Endodermal cell (in vitro differentiated cells): Measurements from ENCODE around the gene TTC28. TPM values are rescaled to one million over a fixed set of nuclear protein-coding genes. Genes with fewer than 3 reads are reported as not detected.
A peak's percentile ranks its signal among the peaks of the same experiment; 100 is the strongest.

ENCODE experiments used
- DNase-seq: peaks from one replicate; pipeline ENCODE4 v3.0.0-alpha.2; 2017
- H3K27ac ChIP-seq: 2 replicates; pipeline ENCODE4 v1.5.1; 2013; ENCODE audit warnings: mild to moderate bottlenecking, low read depth, low read length, moderate library complexity
- H3K27me3 ChIP-seq: 2 replicates; pipeline ENCODE4 v1.6.1; 2013; ENCODE audit warnings: mild to moderate bottlenecking, low read length, moderate library complexity; ENCODE audit not compliant: insufficient read depth, control insufficient read depth, poor library complexity, severe bottlenecking
- H3K36me3 ChIP-seq: 2 replicates; pipeline ENCODE4 v1.7.0; 2013; ENCODE audit warnings: mild to moderate bottlenecking, low read length, moderate library complexity; ENCODE audit not compliant: control insufficient read depth, insufficient read depth
- H3K4me1 ChIP-seq: one replicate; pipeline ENCODE4 v1.7.0; 2013; ENCODE audit warnings: low read length; ENCODE audit not compliant: control insufficient read depth, insufficient read depth
- H3K4me3 ChIP-seq: 2 replicates; pipeline ENCODE4 v1.5.1; 2013; ENCODE audit warnings: mild to moderate bottlenecking, low read length, moderate library complexity
- H3K9ac ChIP-seq: 2 replicates; pipeline ENCODE4 v1.6.1; 2013; ENCODE audit warnings: mild to moderate bottlenecking, low read length, moderate library complexity; ENCODE audit not compliant: poor library complexity, severe bottlenecking; ENCODE audit errors: extremely low read depth
- H3K9me3 ChIP-seq: 2 replicates; pipeline ENCODE4 v1.6.1; 2013; ENCODE audit warnings: mild to moderate bottlenecking, low read length, moderate library complexity; ENCODE audit not compliant: control insufficient read depth
- H3K27ac Mint-ChIP-seq: 2 replicates; pipeline ENCODE4 v1.8.0; 2020; ENCODE audit warnings: mixed read lengths
- H3K27me3 Mint-ChIP-seq: 2 replicates; pipeline ENCODE4 v1.8.0; 2021; ENCODE audit warnings: mild to moderate bottlenecking, mixed read lengths; ENCODE audit not compliant: insufficient read depth
- H3K36me3 Mint-ChIP-seq: 2 replicates; pipeline ENCODE4 v1.8.0; 2020; ENCODE audit warnings: low read depth, mixed read lengths
- H3K4me1 Mint-ChIP-seq: 2 replicates; pipeline ENCODE4 v1.8.0; 2020; ENCODE audit warnings: mixed read lengths
- H3K4me3 Mint-ChIP-seq: 2 replicates; pipeline ENCODE4 v1.8.0; 2020; ENCODE audit warnings: mild to moderate bottlenecking, moderate library complexity, mixed read lengths
- H3K9me3 Mint-ChIP-seq: 2 replicates; pipeline ENCODE4 v1.8.0; 2020; ENCODE audit warnings: mild to moderate bottlenecking, mixed read lengths
- WGBS, 2 experiments: methylation state at CpG; one replicate each; pipeline versions ENCODE4 v1.1.5 to v1.1.7; 2013; ENCODE audit warnings: missing lambda C conversion rate in 2 of 2, mixed read lengths in 1 of 2; ENCODE audit not compliant: insufficient coverage in 1 of 2, insufficient read length in 1 of 2; 5-methylcytosine and 5-hydroxymethylcytosine counted together
- total RNA-seq, 2 donors: library from RNA; stranded (reverse); fragmentation: NEBNext Ultra II Directional in 1 of 2; extraction: Animal tissue kit (Norgen Biotek cat#: 25700) in 1 of 2; gene quantifications; 2 replicates in 1 of 2; 3 replicates in 1 of 2; pipeline ENCODE4 v1.2.1, GENCODE V29; 2021
- TF ChIP-seq, protein P1 (sequence below): fragments of 200-600 bp; sonication (generic); conservative IDR thresholded peaks from 2 replicates; pipeline ENCODE4 v1.5.0; 2021; ENCODE audit warnings: antibody characterized with exemption, mild to moderate bottlenecking

TTC28 gene
- total RNA-seq, 2 donors from 2014 or later: 28.6 to 34.0 TPM

- DNase-seq: no peak
- TF ChIP-seq, protein P1, sequence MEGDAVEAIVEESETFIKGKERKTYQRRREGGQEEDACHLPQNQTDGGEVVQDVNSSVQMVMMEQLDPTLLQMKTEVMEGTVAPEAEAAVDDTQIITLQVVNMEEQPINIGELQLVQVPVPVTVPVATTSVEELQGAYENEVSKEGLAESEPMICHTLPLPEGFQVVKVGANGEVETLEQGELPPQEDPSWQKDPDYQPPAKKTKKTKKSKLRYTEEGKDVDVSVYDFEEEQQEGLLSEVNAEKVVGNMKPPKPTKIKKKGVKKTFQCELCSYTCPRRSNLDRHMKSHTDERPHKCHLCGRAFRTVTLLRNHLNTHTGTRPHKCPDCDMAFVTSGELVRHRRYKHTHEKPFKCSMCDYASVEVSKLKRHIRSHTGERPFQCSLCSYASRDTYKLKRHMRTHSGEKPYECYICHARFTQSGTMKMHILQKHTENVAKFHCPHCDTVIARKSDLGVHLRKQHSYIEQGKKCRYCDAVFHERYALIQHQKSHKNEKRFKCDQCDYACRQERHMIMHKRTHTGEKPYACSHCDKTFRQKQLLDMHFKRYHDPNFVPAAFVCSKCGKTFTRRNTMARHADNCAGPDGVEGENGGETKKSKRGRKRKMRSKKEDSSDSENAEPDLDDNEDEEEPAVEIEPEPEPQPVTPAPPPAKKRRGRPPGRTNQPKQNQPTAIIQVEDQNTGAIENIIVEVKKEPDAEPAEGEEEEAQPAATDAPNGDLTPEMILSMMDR: no peak
- H3K4me1 Mint-ChIP-seq: no peaks in the 10 kb centered on the region
- WGBS, 2 experiments: 96% methylated on average over 2 to 4 of the region's 4 CpGs
- Histone ChIP-seq H3K4me3 (no peak overlapping the region), H3K27me3 (no peaks in the 10 kb centered on the region), H3K4me1 (no peaks in the 10 kb centered on the region), H3K9ac (no peak overlapping the region), H3K27ac (no peak overlapping the region), H3K9me3 (peaks cover 12% of the 10 kb centered on the region), H3K36me3 (no peaks in the 10 kb centered on the region)
- H3K4me3 Mint-ChIP-seq: no peak overlapping the region
- H3K36me3 Mint-ChIP-seq: peaks cover 3% of the 10 kb centered on the region
- H3K27ac Mint-ChIP-seq: no peak overlapping the region
- H3K9me3 Mint-ChIP-seq: peaks cover 18% of the 10 kb centered on the region
- peaks cover 1% of the 10 kb centered on the region for H3K27me3 Mint-ChIP-seq
Measured at GRCh38 chr22:28547132-28547842, 132.4 kb downstream of the TTC28 start.

- Mint-ChIP-seq H3K9me3 (peaks cover 16% of the 10 kb centered on the region), H3K36me3 (peaks cover 2% of the 10 kb centered on the region), H3K4me1 (peaks cover 5% of the 10 kb centered on the region), H3K4me3 (no peak overlapping the region), H3K27me3 (no peaks in the 10 kb centered on the region), H3K27ac (no peak overlapping the region)
- Histone ChIP-seq H3K4me3 (no peak overlapping the region), H3K27ac (no peak overlapping the region), H3K9me3 (peaks cover 12% of the 10 kb centered on the region), H3K4me1 (no peaks in the 10 kb centered on the region), H3K27me3 (no peaks in the 10 kb centered on the region), H3K36me3 (no peaks in the 10 kb centered on the region), H3K9ac (no peak overlapping the region)
- 60 to 73% methylated on average over 1 to 2 of the region's 2 CpGs for WGBS, 2 experiments
- no peak for DNase-seq
- TF ChIP-seq, protein P1: no peak
Measured at GRCh38 chr22:28544431-28544868, 135.2 kb downstream of the TTC28 start.

GRCh38 chr22:28542980-28543621 lies 136.5 kb downstream of the TTC28 start:
- TF ChIP-seq, protein P1: no peak
- DNase-seq: no peak
- H3K4me1 Mint-ChIP-seq: peaks cover 5% of the 10 kb centered on the region
- no peak overlapping the region for H3K4me3 Mint-ChIP-seq
- H3K4me3 ChIP-seq: peak overlapping the region; percentile 33
- H3K27me3 Mint-ChIP-seq: no peaks in the 10 kb centered on the region
- 89% methylated on average over 1 of the region's 1 CpG; no CpG with 5 or more reads in 1 of the 2 experiments for WGBS, 2 experiments
- H3K9me3 ChIP-seq: peaks cover 12% of the 10 kb centered on the region
- peaks cover 2% of the 10 kb centered on the region for H3K36me3 Mint-ChIP-seq
- peaks cover 16% of the 10 kb centered on the region for H3K9me3 Mint-ChIP-seq
- no peaks in the 10 kb centered on the region for H3K36me3 ChIP-seq
- no peaks in the 10 kb centered on the region for H3K27me3 ChIP-seq
- H3K27ac Mint-ChIP-seq: no peak overlapping the region
- no peak overlapping the region for H3K9ac ChIP-seq
- no peak overlapping the region for H3K27ac ChIP-seq
- H3K4me1 ChIP-seq: no peaks in the 10 kb centered on the region
